ENCODE measurements around the gene MMP28.

DNA sequence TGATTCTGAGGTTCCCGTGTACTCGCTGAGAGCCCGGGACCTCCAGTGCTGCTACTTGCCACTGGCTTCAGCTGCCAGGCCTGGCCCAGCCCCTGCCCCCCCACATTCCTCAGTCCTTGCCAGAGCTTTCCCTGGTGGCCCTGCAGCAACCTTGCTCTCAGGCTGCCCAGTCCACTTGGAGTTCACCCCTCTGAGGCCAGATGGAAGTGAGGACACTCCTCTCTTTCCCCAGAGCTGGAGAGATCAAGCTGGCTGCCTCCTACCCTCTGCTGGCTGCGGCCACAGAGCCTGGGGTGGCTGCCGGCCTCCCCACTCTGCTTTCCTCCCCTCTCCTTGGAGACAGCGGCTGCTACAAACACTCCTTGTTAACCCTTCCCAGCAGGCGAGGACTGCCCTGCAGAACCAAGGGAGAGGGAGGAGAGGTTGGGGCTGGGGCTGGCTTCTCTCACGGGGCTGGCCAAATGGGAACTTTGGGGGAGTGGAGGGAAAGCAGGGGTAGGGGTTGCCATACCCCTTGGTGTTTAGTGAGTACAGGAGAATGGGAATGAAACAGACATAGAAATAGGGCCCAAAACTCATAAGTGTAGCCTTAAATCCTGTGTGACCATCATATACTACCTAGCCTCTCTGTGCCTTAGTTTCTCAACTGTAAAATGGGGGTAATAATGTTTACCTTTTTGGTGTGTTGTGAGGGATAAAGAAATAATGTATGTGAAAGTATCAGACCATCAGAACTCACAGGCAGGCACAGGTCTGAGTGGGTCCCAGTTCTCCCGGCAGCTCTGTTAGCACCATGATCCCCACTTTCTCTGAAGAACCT is 42.3 kb downstream of the MMP28 start, which contains the start of gene GAS2L2:
- no peak for TF ChIP-seq NFRKB (IDR thresholded peaks at IDR 0.05)
- TF ChIP-seq SP1 (IDR thresholded peaks at IDR 0.05), result no peak
- TF ChIP-seq ELF4 (IDR thresholded peaks at IDR 0.05), result no peak
- TF ChIP-seq ARNT (IDR thresholded peaks at IDR 0.05), result no peak
- TF ChIP-seq, protein P1, sequence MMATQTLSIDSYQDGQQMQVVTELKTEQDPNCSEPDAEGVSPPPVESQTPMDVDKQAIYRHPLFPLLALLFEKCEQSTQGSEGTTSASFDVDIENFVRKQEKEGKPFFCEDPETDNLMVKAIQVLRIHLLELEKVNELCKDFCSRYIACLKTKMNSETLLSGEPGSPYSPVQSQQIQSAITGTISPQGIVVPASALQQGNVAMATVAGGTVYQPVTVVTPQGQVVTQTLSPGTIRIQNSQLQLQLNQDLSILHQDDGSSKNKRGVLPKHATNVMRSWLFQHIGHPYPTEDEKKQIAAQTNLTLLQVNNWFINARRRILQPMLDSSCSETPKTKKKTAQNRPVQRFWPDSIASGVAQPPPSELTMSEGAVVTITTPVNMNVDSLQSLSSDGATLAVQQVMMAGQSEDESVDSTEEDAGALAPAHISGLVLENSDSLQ (IDR thresholded peaks at IDR 0.05), result no peak
- no peak for TF ChIP-seq BHLHE40 (IDR thresholded peaks at IDR 0.05; ENCODE audit: borderline replicate concordance)
- no peak for TF ChIP-seq FOXK2 (IDR thresholded peaks at IDR 0.05)
